PFSK-1 (cell line): ENCODE measurements around the gene NLRP11.

Experiments used
- POLR2AphosphoS5 ChIP-seq: IDR thresholded peaks from 2 replicates; pipeline ENCODE4 v1.6.1; 2012; ENCODE audit warnings: low read depth, mild to moderate bottlenecking, control low read depth, low read length, moderate library complexity
- TAF1 ChIP-seq: IDR thresholded peaks from 2 replicates; pipeline ENCODE4 v1.6.1; 2012; ENCODE audit warnings: low read length, control low read depth, borderline replicate concordance; ENCODE audit not compliant: insufficient read depth

- no peak for TF ChIP-seq POLR2AphosphoS5
- no peak for TF ChIP-seq TAF1
Measured at GRCh38 chr19:55857149-55857548, 25.4 kb upstream of the NLRP11 start.
